ENCODE measurements around the gene SLC1A4.
"Not testable (repeated sequence)": the region's sequence is repeated elsewhere in the genome, so short reads cannot be mapped to it uniquely, and the experiment has no call there.

Gene SLC1A4

DNA sequence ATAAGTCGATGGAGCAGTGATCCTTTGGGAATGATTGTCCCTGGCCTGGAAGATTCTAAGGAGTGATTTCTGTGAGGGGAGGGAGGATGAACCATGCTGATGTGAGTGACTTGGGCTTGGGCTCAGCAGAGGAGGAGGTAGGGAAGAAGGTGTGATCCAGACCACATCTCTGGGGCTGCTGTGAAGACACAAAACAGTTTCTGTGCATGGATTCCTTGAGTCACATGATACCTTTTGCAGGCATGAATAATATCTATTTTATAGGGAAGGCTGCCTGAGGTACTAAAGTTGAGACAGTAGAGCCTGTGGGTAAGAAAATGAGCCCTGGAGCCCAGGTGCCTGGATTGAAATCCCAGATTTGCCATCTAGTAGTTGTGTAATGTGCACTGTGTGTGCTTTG lies 29.8 kb downstream of the SLC1A4 start:
- DNase-seq (ENCODE audit: low read depth): no peak
- TF ChIP-seq, protein P1, sequence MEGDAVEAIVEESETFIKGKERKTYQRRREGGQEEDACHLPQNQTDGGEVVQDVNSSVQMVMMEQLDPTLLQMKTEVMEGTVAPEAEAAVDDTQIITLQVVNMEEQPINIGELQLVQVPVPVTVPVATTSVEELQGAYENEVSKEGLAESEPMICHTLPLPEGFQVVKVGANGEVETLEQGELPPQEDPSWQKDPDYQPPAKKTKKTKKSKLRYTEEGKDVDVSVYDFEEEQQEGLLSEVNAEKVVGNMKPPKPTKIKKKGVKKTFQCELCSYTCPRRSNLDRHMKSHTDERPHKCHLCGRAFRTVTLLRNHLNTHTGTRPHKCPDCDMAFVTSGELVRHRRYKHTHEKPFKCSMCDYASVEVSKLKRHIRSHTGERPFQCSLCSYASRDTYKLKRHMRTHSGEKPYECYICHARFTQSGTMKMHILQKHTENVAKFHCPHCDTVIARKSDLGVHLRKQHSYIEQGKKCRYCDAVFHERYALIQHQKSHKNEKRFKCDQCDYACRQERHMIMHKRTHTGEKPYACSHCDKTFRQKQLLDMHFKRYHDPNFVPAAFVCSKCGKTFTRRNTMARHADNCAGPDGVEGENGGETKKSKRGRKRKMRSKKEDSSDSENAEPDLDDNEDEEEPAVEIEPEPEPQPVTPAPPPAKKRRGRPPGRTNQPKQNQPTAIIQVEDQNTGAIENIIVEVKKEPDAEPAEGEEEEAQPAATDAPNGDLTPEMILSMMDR (IDR thresholded peaks at IDR 0.05; ENCODE audit: low read depth, low read length, missing control alignments): no peak
- H3K4me3 ChIP-seq (ENCODE audit: low read depth, low read length): no peak overlapping the region

DNA sequence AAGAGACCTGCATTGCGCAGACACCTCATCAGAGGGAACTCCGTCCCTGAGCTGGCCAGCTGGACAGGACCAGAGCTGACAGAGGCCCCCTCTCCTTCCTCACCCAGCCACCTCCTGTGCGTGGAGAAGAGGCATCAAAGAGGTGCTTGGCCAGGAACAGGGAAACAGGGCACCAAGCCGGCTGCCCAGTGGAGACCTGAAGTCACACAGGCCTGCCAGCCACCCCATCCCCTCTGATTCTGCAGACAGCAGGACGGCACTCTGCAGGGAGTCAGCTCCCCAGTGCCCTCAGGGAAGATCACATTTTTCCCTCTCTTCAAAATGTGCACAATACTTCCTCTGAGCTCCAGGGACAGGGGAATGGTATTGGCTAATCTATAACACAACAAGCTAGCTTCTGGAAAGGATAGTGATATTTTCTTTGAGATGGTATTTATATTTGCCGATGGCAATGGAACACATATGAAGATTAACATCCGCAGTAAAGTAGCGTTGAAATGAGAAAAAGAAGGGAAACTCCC lies 30.5 kb downstream of the SLC1A4 start:
- TF ChIP-seq, protein P1 (IDR thresholded peaks at IDR 0.05; ENCODE audit: low read depth, low read length, missing control alignments): no peak
- no peak overlapping the region for H3K4me3 ChIP-seq (ENCODE audit: low read depth, low read length)

DNA sequence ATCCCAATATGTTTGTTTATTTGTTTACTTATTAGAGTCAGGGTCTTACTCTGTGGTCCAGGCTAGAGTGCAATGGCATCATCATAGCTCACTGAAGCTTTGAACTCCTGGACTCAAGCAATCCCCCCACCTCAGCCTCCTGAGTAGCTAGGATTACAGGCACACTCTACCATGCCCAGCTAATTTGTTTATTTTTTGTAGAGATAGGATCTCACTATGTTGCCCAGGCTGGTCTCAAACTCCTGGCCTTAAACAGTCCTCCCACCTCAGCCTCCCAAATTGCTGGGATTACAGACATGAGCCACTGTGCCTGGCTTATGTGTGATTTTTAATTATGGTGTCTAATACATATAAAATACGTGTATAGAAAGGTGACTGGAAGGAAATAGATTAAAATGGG lies 31.1 kb downstream of the SLC1A4 start:
- not testable (repeated sequence) for DNase-seq (ENCODE audit: low read depth)

More for the DNA sequence above, 30.5 kb downstream of the SLC1A4 start:
- DNase-seq (ENCODE audit: low read depth): no peak

DNA sequence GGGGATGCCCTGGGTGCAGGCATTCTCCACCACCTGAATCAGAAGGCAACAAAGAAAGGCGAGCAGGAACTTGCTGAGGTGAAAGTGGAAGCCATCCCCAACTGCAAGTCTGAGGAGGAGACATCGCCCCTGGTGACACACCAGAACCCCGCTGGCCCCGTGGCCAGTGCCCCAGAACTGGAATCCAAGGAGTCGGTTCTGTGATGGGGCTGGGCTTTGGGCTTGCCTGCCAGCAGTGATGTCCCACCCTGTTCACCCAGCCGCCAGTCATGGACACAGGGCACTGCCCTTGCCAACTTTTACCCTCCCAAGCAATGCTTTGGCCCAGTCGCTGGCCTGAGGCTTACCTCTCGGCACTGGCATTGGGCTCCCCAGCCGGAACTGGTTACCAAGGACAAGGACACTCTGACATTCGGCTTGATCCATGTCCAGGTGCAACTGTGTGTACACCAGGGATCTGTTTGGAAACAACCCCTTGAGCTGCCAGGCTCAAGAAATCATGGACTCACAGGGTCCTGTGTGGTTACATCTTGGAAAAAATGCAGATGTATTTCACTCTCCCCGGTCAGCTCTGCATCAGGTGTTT lies 31.8 kb downstream of the SLC1A4 start:
- no peak overlapping the region for H3K4me3 ChIP-seq (ENCODE audit: low read depth, low read length)
- DNase-seq (ENCODE audit: low read depth): no peak
- TF ChIP-seq, protein P1 (IDR thresholded peaks at IDR 0.05; ENCODE audit: low read depth, low read length, missing control alignments): no peak

More for the DNA sequence above, 31.1 kb downstream of the SLC1A4 start:
- not testable (repeated sequence) for H3K4me3 ChIP-seq (ENCODE audit: low read depth, low read length)

DNA sequence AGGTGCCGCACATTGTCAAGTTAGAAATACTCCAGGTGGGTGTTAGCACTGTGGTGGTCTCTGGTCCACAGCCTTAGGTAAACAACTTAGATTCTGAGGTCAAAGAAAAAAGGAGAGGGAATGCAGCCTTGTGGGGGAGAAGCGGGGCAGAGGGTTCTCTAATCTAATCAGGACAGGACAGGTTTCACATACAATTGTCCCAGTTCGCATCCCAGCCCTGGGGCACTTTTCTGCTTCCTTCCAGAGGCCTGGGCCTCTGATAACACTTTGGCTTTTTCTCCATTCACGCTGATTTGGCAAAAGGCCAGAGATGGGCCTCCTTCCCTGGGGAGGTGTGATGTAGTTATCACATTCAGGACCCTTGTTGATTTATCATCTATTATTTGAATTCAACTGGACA lies 32.5 kb downstream of the SLC1A4 start:
- H3K4me3 ChIP-seq (ENCODE audit: low read depth, low read length): no peak overlapping the region
- DNase-seq (ENCODE audit: low read depth): no peak
- TF ChIP-seq, protein P1 (IDR thresholded peaks at IDR 0.05; ENCODE audit: low read depth, low read length, missing control alignments): no peak

DNA sequence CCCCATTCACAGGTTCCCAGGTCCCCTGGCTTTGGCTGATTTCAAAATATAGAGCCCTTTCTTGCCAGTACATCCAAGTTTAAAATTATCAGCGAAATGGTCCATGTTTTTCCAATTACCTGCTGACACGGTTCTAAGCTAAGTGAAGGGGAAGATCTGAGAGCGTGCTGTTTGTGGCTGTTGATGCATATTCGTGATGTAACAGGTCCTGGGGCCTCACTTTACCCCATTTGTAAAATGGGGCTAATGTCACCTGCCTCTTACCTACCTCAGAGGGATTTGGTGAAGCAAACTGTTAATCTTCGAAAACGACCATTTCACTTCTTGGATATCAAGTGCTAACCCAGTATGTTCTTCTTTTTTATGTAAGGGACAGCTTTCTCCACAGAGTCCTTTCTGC lies 33.0 kb downstream of the SLC1A4 start:
- TF ChIP-seq, protein P1 (IDR thresholded peaks at IDR 0.05; ENCODE audit: low read depth, low read length, missing control alignments): no peak
- DNase-seq (ENCODE audit: low read depth): no peak
- no peak overlapping the region for H3K4me3 ChIP-seq (ENCODE audit: low read depth, low read length)

DNA sequence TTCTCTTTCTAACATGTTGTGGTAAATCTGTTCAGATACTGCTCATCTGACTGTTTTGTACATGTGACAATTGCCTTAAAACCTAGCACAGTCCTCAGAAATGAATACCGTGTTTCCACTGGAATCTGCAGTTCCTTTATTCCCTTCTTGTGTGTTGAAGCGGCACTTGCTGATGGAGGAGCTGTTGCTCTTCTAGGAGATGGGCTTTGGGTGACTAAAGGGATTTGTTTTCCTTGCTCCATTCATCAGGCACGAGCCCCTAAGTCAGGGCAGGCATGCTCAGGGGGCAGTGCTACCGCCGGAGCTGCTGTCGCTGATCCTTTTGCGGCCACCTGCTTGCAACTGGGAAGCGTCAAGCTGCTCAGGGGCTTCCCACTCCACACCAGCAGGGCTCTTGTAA lies 34.5 kb downstream of the SLC1A4 start:
- no peak overlapping the region for H3K4me3 ChIP-seq (ENCODE audit: low read depth, low read length)
- no peak for DNase-seq (ENCODE audit: low read depth)
- TF ChIP-seq, protein P1 (IDR thresholded peaks at IDR 0.05; ENCODE audit: low read depth, low read length, missing control alignments): no peak
